AG08395 (cell line): ENCODE measurements around the gene MET.

Experiments
- DNase-seq: peaks from one replicate; pipeline ENCODE4 v3.0.0; 2012; ENCODE audit warnings: mixed read lengths, low spot score

The MET gene

DNA sequence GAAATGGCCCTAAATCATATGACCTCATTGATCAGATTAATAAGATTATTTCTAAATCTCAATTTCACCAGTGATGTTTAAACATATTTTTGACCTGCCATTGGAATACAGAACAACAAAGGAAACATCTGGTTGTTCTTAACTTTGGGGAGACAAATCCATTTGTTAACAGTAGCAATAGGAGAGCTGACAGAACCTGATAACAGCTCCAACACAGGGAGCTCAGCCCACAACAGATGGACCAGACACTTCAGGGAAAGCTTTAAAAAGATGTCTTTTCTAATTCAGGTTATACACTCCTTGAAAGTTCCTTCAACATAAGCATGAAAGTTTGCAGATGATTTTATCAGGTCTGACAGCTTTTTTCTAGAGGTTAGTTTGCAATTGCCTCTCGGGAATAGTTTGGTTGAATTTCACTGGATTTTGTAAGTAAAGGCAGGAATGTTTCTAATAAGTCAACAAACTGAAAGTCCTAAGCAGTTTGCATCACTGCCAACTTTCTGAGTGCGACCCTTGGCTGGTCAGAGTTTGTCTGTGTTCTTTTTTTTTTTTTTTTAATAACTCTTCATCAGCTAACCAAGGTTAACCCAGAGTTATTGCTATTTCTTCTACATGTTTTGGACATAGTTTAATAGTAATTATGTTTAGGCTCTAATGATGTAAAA lies 6.5 kb upstream of the MET start:
- DNase-seq = no peak

DNA sequence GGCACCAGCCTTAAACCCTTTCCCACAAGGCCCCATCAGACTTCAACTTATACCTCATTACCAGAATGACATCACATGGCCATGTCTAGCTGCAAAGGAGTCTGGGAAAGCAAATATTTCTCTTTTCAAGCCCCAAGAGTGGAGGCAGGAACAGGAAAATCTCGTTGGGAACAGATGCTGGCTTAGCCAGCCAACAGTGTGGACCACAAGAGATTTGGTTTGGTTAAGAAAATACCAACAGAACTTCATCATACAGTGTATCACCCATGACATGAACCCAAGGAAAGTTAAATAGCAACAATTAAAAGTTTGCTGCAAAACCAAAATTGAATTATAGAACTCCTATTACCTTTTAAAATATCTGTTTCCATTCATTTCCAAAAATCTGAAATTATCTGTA lies 2.2 kb upstream of the MET start:
- DNase-seq = no peak

DNA sequence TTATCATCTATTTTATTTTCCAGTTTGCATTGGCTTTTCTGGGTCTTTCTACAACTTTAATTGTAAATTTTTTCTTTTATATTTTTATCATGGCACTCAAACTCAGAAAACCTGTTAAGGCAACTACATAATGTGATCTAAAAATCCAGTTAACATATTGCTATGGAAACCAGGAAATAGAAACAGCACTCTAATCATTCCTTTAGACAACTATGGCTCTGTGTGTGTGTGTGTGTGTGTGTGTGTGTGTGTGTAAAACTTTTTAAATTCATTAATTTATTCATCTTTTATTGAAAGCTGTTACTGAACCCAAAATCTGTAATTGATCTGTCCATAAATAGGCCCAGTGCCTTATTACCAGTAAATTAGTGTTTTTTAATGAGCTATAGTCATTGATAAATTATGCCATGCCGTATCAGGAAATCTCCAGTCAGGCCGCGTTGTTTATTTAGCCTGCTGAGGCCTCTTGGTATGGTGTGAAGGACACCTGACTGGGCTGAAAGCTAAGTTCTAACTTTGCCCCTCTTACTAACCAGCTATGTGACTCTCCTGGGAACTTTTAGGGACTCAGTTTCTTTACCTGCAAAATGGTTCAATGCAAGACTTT lies 1.5 kb upstream of the MET start:
- DNase-seq = no peak

DNA sequence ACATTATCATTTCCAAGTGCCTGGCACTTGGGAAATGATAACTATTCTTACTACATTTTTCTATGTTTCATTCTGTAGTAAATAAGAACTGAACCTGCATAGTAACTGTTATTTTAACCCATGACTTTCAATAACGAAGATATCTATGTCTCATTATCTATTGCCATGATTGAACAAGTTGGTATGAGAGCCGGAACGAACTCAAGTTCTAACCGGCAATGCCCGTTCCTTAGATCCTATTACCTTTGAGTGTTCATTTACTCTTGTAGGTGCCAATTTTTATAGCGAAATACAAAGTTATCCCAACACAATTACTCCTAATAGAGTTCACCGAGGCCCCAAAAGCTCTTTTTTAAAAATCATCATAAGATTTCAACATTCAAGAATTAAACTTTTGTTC lies 885 bp upstream of the MET start:
- DNase-seq = no peak

DNA sequence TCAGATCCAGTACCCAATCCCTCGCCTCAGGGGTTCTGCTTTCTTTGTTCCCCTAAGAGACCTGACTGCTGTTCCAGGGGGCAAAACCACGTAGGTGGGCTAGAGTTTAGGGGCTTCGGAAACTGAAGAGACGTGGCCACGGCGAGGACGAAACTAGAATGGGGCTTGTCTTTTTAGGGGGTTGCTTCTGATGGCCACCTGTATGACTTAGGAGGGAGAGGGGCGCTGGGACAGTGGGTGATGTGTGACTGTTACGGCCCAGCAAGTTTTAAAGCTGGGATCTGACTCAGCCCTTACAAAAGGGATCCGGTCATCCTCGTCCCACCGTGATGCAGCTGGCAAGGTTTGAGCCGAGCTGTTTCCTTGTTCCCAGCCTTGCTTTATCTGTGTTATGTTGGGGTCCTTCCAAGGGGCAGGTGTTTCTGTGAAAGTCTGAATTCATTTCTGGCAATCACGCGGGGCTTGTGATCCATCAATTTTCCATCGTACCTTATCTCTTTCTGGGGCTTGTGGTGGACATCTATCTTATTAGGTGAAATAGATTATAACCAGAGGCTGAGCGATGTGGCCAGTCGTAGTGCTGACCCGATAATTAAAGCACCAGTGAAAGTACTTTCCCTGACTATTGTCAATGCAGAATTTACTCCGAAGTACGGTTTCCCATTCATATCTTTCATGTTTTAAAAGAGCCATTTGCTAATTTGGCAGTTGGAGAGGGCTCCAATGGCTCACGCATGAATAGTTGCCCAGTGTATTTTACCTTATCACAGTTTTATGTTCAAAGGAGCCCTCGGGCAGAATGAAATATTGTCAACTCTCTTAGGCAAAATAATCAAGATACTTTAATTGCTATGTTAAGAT lies 830 bp downstream of the MET start:
- peak; percentile 34 for DNase-seq

DNA sequence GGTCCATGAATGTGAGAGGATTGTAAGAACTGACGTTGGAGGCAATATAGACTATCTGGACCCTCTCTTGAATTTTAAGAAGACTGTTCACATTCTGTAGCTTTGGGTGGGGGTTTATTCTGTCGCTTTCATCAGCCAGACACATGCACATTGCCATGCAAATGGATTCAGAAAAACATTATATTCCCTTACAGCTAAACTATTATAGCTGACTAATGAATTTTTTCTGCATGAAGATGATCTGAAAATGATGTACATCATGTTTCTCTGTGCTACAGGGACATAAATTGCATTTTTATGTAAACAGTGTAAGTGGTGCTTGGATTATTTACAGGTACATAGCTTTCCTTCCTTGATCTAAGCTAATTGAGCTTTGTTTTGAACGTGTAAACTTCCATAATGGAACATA lies 1.5 kb downstream of the MET start:
- no peak for DNase-seq

DNA sequence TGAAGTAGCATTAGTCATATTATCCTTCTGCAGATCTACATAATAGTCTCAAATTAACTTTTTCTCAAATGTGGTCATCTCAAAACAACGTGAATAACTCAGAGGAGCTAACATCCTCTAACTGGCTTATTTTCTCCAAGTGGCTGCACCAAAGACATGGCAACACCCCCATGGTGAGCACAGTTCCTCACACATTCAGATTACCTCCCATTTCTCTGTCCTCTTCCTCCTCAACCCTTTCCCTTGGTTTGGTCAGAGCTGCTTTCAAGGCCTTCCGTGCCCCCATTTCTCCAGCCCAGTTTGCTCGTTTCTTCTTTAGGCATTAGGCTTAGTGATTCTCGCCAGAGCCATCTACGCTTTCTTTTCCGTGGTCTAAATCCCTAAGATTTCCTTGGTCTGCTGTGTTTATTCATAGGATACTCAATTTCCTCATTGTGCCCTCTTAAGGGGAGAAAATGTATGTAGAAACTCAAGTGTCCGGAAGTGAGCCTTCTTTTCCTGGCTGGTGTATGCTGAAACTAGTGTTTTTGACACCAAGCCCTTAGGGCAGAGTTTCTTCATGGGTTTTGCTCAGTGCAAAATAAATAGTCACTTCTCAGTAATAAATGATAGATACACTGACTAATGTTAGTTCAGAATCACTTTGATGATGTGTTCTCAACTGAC lies 2.6 kb downstream of the MET start:
- peak; percentile 47 for DNase-seq

DNA sequence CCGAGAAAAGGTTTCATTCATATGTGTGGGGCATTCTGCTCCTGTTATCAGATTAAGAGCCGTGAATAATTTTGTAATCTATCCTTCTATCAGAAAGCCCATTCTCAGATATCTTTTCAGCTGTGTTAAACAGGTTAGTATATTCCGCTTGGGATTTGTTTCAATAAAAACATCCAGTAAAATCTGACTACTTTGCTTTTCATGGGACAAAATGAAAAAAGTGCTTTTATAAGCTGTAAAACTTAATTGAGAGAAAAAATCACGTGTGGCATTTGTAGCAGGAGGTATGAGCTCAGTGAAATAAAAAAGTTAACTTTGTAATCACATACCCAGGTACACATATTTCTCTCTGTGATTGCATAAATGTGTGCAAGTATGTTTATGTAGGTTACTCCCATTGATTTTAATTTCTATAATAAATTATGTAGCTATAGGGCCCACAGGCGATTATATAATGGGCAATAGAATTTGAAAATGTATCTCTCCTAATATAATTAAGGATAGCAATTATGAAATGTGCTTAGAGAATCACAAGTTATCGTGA lies 3.9 kb downstream of the MET start:
- no peak for DNase-seq

DNA sequence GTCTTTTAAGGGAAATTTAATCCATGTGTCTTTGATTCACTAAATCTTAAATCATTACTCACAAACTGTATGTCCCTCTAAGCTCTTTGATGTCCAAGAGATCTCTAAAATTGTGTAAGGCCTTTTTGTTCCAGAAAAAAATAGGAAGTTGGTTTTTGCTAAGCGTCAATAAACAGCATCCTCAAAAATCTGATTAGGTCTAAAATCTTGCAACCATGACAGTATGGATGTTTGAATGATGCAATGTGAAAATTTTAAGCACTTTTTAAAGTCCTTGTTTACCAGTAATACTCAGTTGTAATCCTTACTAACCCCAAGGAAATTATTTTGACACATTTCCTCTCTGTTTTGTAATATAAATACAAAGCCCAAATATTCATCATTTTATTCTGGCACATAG lies 6.8 kb downstream of the MET start:
- DNase-seq = no peak

DNA sequence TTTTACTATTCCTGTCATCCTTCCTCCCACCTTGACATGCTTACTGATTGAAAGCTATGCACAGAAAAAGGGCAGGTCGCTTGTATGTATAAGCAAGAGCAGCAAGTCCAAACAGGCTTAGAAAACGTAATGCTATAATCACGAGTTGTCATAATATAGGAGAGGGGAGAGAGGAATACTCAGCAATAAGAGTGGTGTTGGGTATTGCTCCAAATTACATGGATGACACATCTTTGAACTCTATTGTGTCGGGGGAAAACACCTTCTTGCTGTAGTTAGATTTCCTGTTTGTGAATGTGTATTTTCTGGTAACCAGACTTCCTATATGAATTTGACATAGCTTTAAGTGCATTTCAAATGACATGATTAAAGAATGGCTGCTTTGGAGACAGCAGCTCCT lies 7.5 kb downstream of the MET start:
- no peak for DNase-seq

DNA sequence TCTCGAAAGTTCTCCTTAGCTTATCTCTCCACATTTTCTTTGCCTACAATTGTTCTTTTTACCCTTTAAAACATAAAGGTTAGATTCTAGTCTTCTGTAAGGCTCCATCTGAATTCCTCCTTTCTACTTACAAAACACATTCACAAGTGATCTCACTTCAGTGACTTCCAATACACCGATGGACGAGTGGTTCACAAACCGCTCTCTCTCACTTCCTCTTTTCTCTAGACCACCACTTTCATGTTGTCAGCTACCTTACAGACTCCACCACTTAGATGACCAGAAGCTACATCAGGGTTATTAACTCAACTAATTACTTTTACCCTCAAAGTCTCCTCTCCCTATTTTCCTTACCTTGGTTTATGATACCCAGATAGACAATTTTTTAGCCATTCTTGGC lies 11.8 kb downstream of the MET start:
- no peak for DNase-seq

DNA sequence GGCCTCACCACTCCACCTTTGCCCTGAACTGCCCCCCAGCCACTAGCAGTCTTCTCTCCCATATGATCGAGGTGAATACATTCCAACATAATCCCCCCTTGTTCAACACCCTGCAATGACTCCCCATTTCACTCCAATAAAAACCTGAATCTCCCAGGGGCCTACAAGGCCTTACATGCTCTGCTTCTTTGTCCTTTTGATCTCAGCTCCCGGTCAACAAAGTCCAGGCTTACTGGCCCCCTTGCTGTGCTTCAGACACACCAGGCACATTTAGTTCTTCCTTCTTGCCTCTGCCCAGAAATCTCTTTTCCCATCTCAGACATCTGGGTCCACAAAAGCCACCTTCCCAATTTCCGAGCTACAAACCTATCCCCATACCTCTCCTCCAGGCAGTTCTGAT lies 14.0 kb downstream of the MET start:
- no peak for DNase-seq

DNA sequence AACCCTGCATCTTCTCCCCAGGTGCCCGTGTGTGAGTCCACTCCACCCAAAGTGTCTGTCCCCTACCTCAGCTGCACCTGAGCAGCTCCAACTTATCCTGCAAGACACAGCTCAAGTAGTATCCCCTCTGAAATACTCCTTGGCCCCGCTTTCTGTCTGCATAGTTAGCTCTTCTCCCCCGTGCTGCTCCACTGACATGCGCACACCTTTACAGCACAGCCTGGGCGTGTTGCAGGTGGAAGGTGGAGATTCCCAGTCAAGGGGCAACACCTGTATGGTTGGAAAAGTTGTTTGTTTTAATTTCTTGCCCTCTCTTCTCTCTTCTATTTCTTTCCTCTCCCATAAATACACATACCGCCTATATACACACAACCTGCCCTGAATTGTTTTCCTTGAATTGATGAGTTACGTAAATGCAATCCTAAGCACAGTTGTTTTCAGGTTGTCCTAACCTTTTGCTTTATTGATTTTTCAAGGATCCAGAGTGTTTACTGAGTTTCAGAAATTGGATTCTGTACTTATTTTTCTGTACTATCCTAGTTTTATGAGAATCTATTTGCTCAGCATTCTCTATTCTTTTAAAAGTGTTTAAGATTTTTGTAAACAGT lies 14.9 kb downstream of the MET start:
- DNase-seq = no peak

DNA sequence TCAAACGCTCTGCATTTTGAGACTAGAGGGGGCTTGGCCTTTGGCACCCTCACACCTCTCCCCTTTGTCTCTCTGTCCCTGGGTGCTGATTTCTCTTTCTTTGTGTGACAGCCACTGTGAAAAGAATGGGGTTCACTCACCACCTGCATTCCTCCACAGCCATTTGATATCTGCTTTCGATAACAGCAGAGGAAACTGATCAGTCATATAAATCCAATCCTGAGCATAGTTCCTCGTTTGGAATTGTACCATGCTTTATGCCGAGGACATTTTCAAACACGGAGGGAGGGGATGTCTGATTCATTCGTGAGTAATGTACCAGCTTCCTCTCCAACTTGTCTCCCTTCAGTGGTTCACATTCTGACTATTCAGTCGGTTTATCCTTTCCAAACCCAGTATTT lies 15.8 kb downstream of the MET start:
- DNase-seq = peak; percentile 76

DNA sequence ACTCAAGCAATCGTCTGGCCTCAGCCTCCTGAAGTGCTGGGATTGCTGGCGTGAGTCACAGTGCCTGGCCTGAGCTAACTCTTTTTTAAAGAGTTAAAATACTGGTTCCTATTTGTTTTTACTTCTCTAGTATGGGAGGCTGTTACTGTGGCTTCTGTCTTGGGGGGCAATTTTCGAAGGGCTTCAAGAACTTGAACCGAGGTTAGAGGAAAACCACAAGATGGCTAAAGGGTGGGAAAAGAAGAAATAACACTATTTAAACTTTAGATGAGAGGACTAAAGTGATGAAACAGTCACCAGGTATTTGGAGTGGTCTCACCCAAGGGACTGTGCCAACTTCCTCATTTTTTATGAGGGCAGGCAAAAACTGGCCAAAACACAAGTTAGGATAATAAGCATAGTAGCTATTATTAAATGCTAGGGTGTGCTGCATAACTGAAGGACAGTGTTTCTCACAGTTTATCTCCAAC lies 17.8 kb downstream of the MET start:
- DNase-seq = no peak

DNA sequence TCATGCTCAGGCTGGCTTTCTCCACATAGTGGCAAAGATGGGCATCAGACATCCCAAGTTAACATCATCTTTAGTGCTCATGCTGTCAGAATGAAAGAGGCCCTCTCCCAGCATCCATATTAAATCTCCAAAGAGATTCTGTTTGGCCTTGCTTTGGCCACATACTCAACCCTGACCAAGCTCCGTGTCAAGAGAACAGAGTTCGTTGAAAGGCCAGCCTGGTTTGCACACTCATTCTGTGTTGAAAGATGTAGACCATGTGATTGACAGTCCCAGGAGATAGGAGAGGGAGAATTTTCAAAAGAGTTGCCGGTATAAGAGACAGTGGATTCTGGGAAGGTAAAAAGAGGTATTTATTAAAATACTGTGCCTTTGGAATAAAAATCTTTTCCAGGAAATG lies 19.7 kb downstream of the MET start:
- DNase-seq = no peak

DNA sequence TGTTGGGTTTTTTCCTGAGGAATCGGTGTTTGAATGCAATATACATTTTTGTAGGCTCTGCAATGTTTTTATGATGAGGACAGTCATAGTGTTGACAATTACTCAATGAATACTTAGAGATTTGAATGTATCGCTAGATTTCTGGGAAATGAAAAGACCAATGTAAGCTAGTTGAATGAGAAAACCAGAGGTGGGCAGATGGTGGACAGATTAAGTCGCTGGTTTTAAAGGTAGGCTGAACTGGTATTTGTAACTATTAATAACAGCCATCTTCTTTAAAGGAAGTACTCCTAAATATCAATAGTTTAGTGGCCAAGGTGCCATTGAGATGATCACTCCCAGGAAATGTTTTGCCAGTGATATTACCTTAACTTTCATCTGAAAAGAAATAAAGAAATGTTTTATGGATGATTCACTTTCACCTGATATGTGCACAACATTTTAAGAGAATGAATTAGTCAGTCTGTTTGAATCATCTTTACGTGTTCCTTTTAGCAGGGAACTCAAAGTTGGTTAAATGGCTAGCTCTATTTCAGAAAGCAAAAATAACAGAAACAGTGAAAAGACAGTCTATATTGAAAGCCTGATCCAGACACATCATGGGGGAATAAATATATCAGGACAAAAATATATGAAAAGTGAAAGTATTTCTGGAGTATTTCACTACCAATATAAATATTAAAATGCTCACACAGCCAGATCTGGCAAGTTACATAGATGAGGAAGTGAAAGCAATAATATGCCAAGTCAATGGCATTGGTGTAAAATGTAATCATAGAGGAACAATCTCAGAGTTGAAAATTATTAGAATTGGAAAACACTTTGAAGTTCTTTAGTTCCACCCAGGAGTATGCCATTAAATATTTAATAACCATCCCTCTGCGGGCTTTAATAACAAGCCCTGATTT lies 20.7 kb downstream of the MET start:
- peak; percentile 18 for DNase-seq

DNA sequence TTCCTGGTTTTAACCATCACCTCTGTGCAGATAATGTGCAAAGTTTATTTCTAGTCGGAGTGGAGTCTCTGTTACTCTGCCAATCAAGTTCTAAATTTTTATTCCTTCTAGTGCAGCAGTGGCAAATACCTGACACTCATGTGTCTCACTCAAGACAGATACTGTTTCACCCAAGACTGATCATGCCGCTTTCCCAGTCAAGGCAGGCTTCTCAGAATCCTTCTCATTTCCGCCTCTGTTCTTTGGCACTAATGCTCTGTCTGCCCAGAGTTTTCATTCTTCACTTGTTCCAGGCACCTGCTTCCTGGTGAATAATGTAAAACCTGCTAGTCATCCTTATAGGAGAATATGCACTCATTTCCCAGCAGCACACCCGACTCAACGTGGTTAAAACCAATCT lies 24.7 kb downstream of the MET start:
- no peak for DNase-seq

DNA sequence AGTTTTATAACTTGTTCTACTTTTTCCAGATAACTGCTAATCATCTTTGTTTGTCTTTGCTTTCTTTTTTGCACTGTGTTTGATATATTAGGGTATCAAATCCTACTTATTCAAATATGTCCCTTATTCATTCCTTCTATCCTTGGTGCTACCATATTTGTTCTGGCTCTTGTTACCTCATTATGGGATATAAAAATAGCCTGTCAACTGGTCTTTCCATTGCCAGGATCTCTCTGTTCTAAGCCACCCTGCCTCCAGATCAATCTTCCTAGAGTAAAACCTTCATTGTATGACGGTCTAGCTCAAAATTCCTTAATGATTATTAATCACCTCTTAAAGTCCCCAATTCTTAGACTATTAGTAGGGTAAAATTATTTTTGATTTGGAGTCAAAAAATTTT lies 25.2 kb downstream of the MET start:
- DNase-seq = no peak

DNA sequence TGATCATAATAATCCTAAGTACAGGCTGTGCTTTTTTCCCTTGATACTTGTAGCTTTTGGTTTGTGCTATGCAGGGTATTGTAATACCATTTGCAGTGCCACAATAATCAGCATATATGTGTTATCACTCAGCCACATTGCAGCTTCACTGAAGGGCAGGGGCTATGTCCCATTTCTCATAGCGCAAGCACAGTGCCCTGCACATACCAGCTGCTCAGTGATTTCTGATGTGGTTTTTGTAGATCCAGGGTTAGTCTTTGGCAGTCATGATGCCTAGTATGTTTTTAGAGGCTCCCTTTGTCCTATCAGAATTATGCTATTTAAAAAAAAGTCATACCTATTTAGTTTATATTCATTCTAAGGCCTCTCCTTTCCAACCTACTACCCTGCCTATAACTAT lies 25.8 kb downstream of the MET start:
- DNase-seq = no peak

DNA sequence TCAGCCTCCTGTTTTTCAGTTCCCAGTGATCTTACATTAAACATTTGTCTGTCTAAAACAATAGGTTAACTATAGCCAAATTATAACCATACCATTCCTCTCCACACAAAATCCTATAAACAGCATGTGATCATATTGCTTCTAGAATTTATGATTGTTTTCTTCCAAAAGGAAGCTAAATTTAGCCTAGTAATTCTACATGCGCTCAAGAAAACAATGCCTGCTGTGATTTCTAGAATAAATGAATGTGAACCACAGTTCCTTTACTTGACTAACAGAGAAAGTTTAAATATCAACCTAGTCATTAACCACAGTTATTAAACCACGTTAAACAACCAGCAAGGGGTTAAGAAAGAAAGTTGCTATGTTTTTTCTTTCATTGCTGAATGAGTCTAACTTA lies 26.4 kb downstream of the MET start:
- no peak for DNase-seq
